GM12891 (cell line): Measurements from ENCODE around the gene DFFB.

Experiments
- DNase-seq: peaks from one replicate; pipeline ENCODE4 v3.0.0; 2011; ENCODE audit warnings: low spot score; ENCODE audit not compliant: insufficient read length
- FAIRE-seq: peaks from 2 replicates; lab custom pipeline; 2011; peaks lifted over from hg19 to GRCh38; lab: Jason Lieb, UNC
- PAX5 ChIP-seq: IDR thresholded peaks from 2 replicates; pipeline ENCODE4 v1.6.1; 2011; ENCODE audit warnings: low read length, moderate library complexity, mild to moderate bottlenecking; ENCODE audit not compliant: insufficient read depth, severe bottlenecking
- POLR2A ChIP-seq: IDR thresholded peaks from 2 replicates; pipeline ENCODE4 v1.6.1; 2011; ENCODE audit warnings: low read depth, low read length, control low read depth
- POLR2AphosphoS5 ChIP-seq: IDR thresholded peaks from 2 replicates; pipeline ENCODE4 v1.6.1; 2011; ENCODE audit warnings: low read depth, low read length, control low read depth
- POU2F2 ChIP-seq: IDR thresholded peaks from 2 replicates; pipeline ENCODE4 v1.6.1; 2011; ENCODE audit warnings: low read depth, mild to moderate bottlenecking, control low read depth, low read length, moderate library complexity
- SPI1 ChIP-seq: IDR thresholded peaks from 2 replicates; pipeline ENCODE4 v1.6.1; 2011; ENCODE audit warnings: low read depth, low read length, control low read depth
- TAF1 ChIP-seq: IDR thresholded peaks from 2 replicates; pipeline ENCODE4 v1.6.1; 2011; ENCODE audit warnings: low read depth, low read length, control low read depth

DFFB gene

DNA sequence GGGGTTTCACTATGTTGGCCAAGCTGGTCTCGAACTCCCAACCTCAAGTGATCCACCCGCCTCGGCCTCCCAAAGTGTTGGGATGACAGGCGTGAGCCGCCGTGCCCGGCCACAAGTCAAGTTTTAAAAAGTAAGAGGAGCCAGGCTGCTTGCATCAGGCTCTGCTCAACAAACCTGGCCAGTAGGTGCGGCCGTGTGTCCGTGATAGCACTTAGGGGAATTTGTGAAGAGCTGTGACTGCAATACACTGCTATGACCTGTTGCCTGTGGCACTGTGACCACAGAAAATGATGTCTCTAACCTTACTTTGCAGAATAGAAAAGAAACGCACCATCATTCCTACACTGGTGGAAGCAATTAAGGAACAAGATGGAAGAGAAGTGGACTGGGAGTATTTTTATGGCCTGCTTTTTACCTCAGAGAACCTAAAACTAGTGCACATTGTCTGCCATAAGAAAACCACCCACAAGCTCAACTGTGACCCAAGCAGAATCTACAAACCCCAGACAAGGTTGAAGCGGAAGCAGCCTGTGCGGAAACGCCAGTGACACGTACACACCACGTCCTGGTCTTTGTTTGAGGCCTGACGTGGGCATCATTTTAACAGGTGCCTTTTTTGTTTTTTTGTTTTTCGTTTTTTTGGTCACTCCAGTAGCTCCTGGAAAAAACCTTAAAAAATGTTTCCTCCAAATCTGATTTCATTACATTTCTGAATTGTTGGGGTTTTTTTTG lies 26.1 kb downstream of the DFFB start:
- DNase-seq (no peak), FAIRE-seq (no peak)
- no peak for TF ChIP-seq POLR2A
- TF ChIP-seq TAF1, result no peak
- TF ChIP-seq PAX5, result no peak
- TF ChIP-seq POU2F2, result no peak
- TF ChIP-seq SPI1, result no peak
- no peak for TF ChIP-seq POLR2AphosphoS5

DNA sequence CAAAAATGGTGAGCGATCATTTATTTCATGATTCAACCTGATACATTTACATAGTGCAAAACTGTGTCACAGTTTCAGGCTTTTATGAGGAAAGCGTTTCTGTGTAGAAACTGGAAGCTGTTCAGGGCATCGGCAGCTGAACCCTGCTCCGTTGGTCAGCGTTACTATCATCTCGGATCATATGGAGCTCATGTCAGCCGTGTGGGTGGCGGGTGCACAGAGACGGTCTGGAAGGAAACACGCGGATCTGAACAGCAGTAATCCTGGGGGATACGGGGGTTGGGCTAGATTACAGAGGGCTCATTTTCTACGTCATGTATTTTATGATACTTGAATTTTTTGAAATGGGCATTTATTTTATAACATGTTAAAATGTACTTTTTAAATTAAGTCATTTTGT lies 27.7 kb downstream of the DFFB start:
- TF ChIP-seq SPI1 (no peak), POLR2A (no peak), POLR2AphosphoS5 (no peak), PAX5 (no peak), POU2F2 (no peak), TAF1 (no peak)
- no peak for FAIRE-seq
- no peak for DNase-seq

DNA sequence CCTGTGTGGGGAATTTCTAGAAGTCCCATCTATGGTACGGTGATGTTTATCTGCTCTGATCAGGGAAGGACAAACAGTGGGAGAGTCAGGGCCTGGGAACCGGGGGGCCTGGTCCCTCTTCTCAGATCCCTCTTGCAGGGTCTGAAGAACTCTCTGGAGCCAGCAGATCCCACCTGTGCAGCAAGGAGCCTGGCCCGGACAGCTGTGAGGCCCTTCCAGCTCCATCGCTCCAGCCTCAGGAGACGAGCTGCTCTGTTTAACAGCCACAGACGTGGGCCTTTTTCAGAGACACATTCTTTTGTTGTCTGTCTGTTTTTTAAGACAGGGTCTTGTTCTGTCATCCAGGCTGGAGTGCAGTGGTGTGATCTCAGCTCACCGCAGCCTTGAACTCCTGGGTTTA lies 28.3 kb downstream of the DFFB start:
- FAIRE-seq, result no peak
- no peak for TF ChIP-seq POLR2A
- TF ChIP-seq POU2F2, result no peak
- TF ChIP-seq PAX5, result no peak
- TF ChIP-seq SPI1, result no peak
- TF ChIP-seq POLR2AphosphoS5, result no peak
- no peak for TF ChIP-seq TAF1

DNA sequence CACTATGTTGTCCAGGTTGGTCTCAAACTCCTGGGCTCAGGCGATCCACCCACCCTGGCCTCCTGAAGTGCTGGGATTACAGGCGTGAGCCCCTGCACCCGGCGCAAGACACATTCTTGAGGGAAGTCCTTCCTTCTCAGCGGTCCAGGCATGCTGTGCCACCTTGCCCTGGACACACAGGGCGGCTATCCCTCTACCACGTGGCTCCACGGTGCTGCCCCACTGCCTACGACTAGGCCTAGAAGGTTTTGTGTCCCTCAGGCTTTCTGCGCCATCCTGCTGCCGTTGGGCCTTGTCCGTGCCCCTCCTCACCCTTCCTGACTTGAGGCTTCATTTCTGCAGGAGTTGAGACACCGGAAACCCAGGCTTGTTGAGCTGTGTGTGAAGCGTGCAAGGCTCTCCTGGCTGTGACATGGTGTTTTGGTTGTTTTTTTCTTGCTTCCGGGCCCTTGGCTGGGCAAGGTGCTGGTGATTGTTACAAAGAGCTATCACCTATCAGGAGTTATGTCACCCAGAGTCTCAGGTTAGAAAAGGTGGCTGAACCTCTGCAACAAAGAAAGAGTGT lies 28.9 kb downstream of the DFFB start:
- no peak for TF ChIP-seq POU2F2
- no peak for TF ChIP-seq PAX5
- TF ChIP-seq SPI1, result no peak
- no peak for FAIRE-seq

More for the DNA sequence above, 28.3 kb downstream of the DFFB start:
- no peak for DNase-seq

DNA sequence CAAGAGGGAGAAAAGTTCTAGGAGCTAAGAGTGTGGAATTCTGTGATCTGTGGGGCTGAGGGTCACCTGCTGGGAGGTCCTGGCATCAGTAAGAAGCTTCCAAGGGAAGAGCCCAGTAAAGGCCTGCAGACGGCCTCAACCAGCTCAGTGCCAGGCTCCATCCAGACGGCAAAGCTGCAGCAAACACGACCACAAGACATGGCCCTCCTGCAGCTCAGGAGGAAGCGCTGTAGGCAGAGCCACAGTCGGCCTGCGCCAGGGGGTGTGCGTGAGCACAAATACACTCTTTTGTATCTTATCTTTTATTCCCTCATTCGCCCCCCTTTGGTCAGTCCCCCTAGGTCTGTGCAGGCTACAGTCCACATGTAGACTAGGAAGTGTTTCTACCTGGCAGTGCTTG lies 29.4 kb downstream of the DFFB start:
- FAIRE-seq, result no peak
- TF ChIP-seq TAF1, result no peak
- no peak for TF ChIP-seq POU2F2
- TF ChIP-seq SPI1, result no peak
- TF ChIP-seq PAX5, result no peak
- no peak for TF ChIP-seq POLR2AphosphoS5
- no peak for TF ChIP-seq POLR2A
- no peak for DNase-seq

More for the DNA sequence above, 28.9 kb downstream of the DFFB start:
- DNase-seq, result no peak

DNA sequence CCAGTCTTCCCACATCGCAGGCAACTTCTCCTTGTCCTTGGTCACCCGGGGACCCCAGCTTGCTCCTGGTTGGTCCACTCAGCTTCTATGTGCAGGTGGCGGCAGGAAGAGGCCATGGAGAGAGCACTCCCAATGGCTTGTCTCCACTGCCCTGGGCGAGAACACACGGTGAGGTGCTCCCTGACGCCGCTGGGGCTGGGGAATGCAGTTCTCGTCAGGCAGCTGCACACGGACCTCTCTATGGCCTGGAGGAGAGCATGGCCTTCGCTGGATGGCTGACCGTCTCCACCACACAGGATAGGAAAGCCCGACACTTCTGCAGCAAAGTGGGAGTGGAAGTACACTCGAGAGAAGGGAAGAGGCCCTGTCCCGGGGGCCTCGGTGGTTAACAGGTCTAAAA lies 31.0 kb downstream of the DFFB start:
- TF ChIP-seq POLR2AphosphoS5 (no peak), SPI1 (no peak), TAF1 (no peak), PAX5 (no peak), POLR2A (no peak), POU2F2 (no peak)
- FAIRE-seq (no peak), DNase-seq (no peak)

DNA sequence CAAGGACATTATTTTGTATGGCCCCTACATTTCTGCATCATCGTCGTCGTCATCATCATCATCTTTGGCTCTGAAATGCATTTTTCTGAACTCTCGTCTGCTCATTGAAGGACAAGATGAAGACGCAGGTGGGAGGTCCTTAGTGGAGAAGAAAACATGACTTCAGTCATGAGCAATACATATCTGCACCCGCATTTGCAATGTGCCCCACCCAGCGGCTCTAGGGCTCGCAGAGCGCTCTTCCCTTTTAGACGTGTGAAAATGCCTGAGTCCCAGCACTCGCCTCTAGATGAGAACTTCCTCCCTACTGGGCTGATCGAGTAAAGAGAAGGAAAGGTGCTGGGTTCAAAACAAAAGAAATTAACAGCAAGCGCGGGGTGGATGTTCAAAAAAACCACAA lies 32.7 kb downstream of the DFFB start:
- no peak for FAIRE-seq

DNA sequence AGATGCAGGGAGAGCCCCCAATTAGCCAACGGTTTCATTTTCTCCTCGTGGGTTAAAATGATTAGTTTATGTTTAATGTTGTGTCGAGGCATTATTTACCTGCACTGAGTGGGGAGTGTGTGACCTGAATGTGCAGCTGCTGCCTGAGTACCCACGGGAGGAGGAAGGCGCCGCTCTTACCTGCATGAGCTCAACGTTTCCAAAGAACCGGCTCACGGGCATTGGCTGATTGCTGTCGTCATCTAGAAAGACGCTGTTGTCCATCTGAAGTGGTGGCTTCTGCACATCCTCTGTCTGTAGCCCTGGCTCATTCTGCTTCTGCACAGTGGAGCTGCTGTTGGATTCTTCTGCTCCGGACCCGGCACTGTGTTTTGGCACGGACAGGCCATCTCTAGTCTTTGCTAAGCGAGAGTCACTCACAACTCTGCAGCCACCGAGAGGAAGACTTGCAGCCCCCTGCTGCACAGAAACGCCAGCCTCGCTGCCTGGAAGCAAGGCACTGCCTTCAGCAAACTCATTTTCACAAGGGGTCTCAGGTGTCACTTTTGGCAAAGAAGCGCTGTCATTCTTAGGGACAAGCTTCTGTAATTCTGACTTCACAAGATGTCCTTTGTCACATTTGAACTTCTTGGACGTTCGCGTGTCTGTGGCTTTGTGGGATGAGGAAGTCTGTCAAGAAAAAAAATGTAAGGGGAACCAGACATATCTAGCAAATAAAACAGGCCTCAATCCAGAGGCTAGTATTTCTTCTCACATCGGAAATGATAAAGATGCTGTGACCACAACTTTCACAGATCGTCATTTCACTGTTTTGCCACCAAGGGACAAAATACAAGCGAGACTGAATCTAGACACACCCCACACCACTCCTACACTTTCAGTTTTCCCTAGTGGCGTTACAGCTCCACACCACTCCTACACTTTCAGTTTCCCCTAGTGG lies 33.4 kb downstream of the DFFB start:
- TF ChIP-seq PAX5 (no peak), POLR2A (no peak), TAF1 (no peak), SPI1 (peak; percentile 12; the same call in 1 of the 2 replicates), POU2F2 (no peak), POLR2AphosphoS5 (no peak)
- FAIRE-seq (peak; percentile 83), DNase-seq (no peak)

More for the DNA sequence above, 32.7 kb downstream of the DFFB start:
- no peak for TF ChIP-seq POLR2A
- no peak for TF ChIP-seq PAX5
- TF ChIP-seq SPI1, result no peak
- TF ChIP-seq POU2F2, result no peak
- TF ChIP-seq TAF1, result no peak
- TF ChIP-seq POLR2AphosphoS5, result no peak
- DNase-seq, result no peak

DNA sequence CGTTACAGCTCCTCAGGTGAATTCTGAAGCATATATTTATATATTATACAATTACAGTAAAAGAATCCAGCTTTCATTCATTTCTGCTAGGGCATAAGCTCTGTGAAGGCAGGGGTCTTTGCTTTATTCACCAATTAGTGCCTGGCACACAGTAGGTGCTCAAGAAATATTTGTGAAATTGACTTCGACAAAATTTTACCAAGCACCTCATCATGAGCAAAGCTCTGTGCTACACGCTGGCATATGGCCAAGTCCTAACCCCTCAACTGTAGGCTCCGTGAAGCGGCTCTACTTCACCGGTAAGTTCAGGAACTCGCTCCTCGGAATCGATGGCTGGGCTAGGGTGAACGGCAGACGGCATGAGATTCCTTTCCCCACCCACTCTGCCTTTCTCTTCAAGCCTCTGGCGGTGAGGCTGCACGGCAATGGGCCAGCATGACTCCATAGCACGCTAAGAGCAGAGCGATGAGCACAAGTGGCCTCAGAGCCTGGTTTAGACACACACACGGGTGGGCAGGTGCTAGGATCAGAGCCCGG lies 34.1 kb downstream of the DFFB start:
- TF ChIP-seq POLR2A, result no peak
- no peak for TF ChIP-seq POU2F2
- TF ChIP-seq POLR2AphosphoS5, result no peak
- TF ChIP-seq TAF1, result no peak
- TF ChIP-seq SPI1, result no peak
- no peak for TF ChIP-seq PAX5
- FAIRE-seq, result no peak
- DNase-seq, result no peak
